ENCODE measurements around the gene DNAJC4.

Gene DNAJC4

GRCh38 chr11:64249038-64249437, 18.7 kb downstream of the DNAJC4 start:
- Histone ChIP-seq H3K4me3 (ENCODE audit: low read depth, low read length) (no peak overlapping the region), H3K36me3 (ENCODE audit: control insufficient read depth, insufficient read depth, low read length) (no peaks in the 10 kb centered on the region), H3K27ac (no peak overlapping the region), H3K4me1 (peaks cover 3% of the 10 kb centered on the region), H3K27me3 (ENCODE audit: control insufficient read depth, insufficient read depth, low read length) (no peaks in the 10 kb centered on the region), H3K4me2 (ENCODE audit: low read length) (no peak overlapping the region), H2AFZ (no peak overlapping the region), H3K9ac (no peak overlapping the region), H3K79me2 (no peaks in the 10 kb centered on the region), H3K9me3 (ENCODE audit: control insufficient read depth, low read length) (no peaks in the 10 kb centered on the region)
- TF ChIP-seq CTCF (IDR thresholded peaks at IDR 0.05), result no peak

GRCh38 chr11:64249563-64250414, 19.4 kb downstream of the DNAJC4 start:
- Histone ChIP-seq H3K36me3 (ENCODE audit: control insufficient read depth, insufficient read depth, low read length) (no peaks in the 10 kb centered on the region), H3K9ac (no peak overlapping the region), H2AFZ (no peak overlapping the region), H3K4me3 (ENCODE audit: low read depth, low read length) (no peak overlapping the region), H3K4me2 (ENCODE audit: low read length) (no peak overlapping the region), H3K27ac (no peak overlapping the region), H3K4me1 (peaks cover 7% of the 10 kb centered on the region), H3K27me3 (ENCODE audit: control insufficient read depth, insufficient read depth, low read length) (no peaks in the 10 kb centered on the region), H3K9me3 (ENCODE audit: control insufficient read depth, low read length) (no peaks in the 10 kb centered on the region), H3K79me2 (no peaks in the 10 kb centered on the region)
- TF ChIP-seq CTCF (IDR thresholded peaks at IDR 0.05), result no peak

- Histone ChIP-seq H3K27me3 (ENCODE audit: control insufficient read depth, insufficient read depth, low read length) (no peaks in the 10 kb centered on the region), H2AFZ (peak overlapping the region; percentile 72), H3K4me1 (peaks cover 14% of the 10 kb centered on the region), H3K27ac (no peak overlapping the region), H3K79me2 (no peaks in the 10 kb centered on the region), H3K9me3 (ENCODE audit: control insufficient read depth, low read length) (no peaks in the 10 kb centered on the region), H3K9ac (no peak overlapping the region), H3K4me2 (ENCODE audit: low read length) (peak overlapping the region; percentile 80), H3K36me3 (ENCODE audit: control insufficient read depth, insufficient read depth, low read length) (no peaks in the 10 kb centered on the region), H3K4me3 (ENCODE audit: low read depth, low read length) (no peak overlapping the region)
- TF ChIP-seq CTCF (IDR thresholded peaks at IDR 0.05), result no peak
These were observed 20.2 kb downstream of the DNAJC4 start for GRCh38 chr11:64250415-64251015.

GRCh38 chr11:64251016-64251752, 20.8 kb downstream of the DNAJC4 start, which contains the start of gene PLCB3:
Gene PLCB3 (plus strand): TSS chr11:64251530. CDS start chr11:64251650, 120 bp downstream.
- no peaks in the 10 kb centered on the region for H3K27me3 ChIP-seq (ENCODE audit: control insufficient read depth, insufficient read depth, low read length)
- H3K9me3 ChIP-seq (ENCODE audit: control insufficient read depth, low read length), result no peaks in the 10 kb centered on the region
- peak within 1 kb of the TSS; percentile 5 for H3K9ac ChIP-seq
- peak; percentile 51 for TF ChIP-seq CTCF (IDR thresholded peaks at IDR 0.05)
- peak within 1 kb of the TSS; percentile 72 for H2AFZ ChIP-seq
- H3K4me1 ChIP-seq, result peaks cover 20% of the 10 kb centered on the region
- H3K4me3 ChIP-seq (ENCODE audit: low read depth, low read length), result peak within 1 kb of the TSS; percentile 59
- H3K27ac ChIP-seq, result peak within 1 kb of the TSS; percentile 27
- no peaks in the 10 kb centered on the region for H3K36me3 ChIP-seq (ENCODE audit: control insufficient read depth, insufficient read depth, low read length)
- no peaks in the 10 kb centered on the region for H3K79me2 ChIP-seq
- peak within 1 kb of the TSS; percentile 89 for H3K4me2 ChIP-seq (ENCODE audit: low read length)
